Measurements from ENCODE around the gene RNF17. TPM values are rescaled to one million over a fixed set of nuclear protein-coding genes. Genes with fewer than 3 reads are reported as not detected.

Gene RNF17, protein sequence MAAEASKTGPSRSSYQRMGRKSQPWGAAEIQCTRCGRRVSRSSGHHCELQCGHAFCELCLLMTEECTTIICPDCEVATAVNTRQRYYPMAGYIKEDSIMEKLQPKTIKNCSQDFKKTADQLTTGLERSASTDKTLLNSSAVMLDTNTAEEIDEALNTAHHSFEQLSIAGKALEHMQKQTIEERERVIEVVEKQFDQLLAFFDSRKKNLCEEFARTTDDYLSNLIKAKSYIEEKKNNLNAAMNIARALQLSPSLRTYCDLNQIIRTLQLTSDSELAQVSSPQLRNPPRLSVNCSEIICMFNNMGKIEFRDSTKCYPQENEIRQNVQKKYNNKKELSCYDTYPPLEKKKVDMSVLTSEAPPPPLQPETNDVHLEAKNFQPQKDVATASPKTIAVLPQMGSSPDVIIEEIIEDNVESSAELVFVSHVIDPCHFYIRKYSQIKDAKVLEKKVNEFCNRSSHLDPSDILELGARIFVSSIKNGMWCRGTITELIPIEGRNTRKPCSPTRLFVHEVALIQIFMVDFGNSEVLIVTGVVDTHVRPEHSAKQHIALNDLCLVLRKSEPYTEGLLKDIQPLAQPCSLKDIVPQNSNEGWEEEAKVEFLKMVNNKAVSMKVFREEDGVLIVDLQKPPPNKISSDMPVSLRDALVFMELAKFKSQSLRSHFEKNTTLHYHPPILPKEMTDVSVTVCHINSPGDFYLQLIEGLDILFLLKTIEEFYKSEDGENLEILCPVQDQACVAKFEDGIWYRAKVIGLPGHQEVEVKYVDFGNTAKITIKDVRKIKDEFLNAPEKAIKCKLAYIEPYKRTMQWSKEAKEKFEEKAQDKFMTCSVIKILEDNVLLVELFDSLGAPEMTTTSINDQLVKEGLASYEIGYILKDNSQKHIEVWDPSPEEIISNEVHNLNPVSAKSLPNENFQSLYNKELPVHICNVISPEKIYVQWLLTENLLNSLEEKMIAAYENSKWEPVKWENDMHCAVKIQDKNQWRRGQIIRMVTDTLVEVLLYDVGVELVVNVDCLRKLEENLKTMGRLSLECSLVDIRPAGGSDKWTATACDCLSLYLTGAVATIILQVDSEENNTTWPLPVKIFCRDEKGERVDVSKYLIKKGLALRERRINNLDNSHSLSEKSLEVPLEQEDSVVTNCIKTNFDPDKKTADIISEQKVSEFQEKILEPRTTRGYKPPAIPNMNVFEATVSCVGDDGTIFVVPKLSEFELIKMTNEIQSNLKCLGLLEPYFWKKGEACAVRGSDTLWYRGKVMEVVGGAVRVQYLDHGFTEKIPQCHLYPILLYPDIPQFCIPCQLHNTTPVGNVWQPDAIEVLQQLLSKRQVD (N-terminal part only)
- not detected for polyA plus RNA-seq (2013, experiment 1 of 2)
- polyA plus RNA-seq (2013, experiment 2 of 2): not detected

DNA sequence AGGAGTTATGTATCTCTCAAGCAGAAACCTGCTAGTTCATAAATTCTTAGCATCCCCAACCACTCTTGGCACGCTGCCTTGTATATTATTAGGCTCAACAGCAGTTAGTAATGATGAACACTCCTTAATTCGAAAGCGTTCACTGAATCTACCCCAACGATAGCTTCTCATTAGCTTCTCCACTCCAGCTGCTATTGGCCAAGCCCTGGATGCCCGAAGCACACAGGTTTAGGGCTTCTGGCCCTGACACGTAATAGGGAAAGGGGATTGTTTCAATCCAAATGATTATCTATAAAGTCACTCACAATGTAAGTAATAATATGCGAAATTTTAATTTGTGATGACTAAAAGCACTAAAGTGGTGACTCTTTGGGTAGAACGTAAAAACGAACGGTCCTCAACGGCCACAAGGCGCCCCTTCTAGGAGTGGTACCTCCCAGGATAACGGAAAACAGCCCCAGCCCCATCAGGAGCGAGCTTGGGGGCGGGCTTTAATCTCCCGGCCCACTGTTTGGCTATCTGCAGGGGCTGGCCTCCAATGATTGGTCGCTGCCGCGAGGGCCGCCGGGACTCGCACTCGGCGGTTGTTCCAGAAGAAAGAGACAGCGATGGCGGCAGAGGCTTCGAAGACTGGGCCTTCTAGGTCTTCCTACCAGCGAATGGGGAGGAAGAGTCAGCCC lies at the start of gene RNF17:
Gene RNF17 (plus strand): TSS at position 574 of the 680 bp plus-strand sequence. CDS start 35 bp downstream, at position 609.
- no peak for DNase-seq
- H3K9ac ChIP-seq (ENCODE audit: low read length): no peak within 1 kb of the TSS
- no peak within 1 kb of the TSS for H3K4me2 ChIP-seq (ENCODE audit: low read length)
- no peaks in the 10 kb centered on the region for H3K27me3 ChIP-seq (ENCODE audit: insufficient read depth, low read length, poor library complexity)
- no peak within 1 kb of the TSS for H4K8ac ChIP-seq (ENCODE audit: low read depth, low read length)
- H3K56ac ChIP-seq (ENCODE audit: low read length): no peak within 1 kb of the TSS
- no peak within 1 kb of the TSS for H3K23ac ChIP-seq (ENCODE audit: low read length)
- H2BK15ac ChIP-seq (replicated peaks; ENCODE audit: low read depth): no peak within 1 kb of the TSS
- no peaks in the 10 kb centered on the region for H3K4me1 ChIP-seq (ENCODE audit: control insufficient read depth, low read depth, low read length)
- H4K5ac ChIP-seq (ENCODE audit: low read length): no peak within 1 kb of the TSS
- no peak within 1 kb of the TSS for H3K18ac ChIP-seq (ENCODE audit: low read length)
- H3K36me3 ChIP-seq (ENCODE audit: control insufficient read depth, insufficient read depth, low read length): no peaks in the 10 kb centered on the region
- no peak within 1 kb of the TSS for H2BK5ac ChIP-seq (ENCODE audit: low read length)
- H3K4me3 ChIP-seq (ENCODE audit: low read length): no peak within 1 kb of the TSS
- no peak within 1 kb of the TSS for H2AK5ac ChIP-seq (ENCODE audit: low read length)
- H3K79me1 ChIP-seq (ENCODE audit: low read length): no peaks in the 10 kb centered on the region
- no peaks in the 10 kb centered on the region for H3K79me2 ChIP-seq (ENCODE audit: control insufficient read depth, insufficient read depth, low read length)
- no peak within 1 kb of the TSS for H2BK120ac ChIP-seq (ENCODE audit: low read depth, low read length)
- H3K4ac ChIP-seq (ENCODE audit: low read depth, low read length): no peak within 1 kb of the TSS
- no CpG with 5 or more reads among the region's 28 CpGs for WGBS (ENCODE audit: extremely low coverage, insufficient coverage, low lambda C conversion rate)
- H3K27ac ChIP-seq (ENCODE audit: low read depth, low read length): no peak within 1 kb of the TSS

DNA sequence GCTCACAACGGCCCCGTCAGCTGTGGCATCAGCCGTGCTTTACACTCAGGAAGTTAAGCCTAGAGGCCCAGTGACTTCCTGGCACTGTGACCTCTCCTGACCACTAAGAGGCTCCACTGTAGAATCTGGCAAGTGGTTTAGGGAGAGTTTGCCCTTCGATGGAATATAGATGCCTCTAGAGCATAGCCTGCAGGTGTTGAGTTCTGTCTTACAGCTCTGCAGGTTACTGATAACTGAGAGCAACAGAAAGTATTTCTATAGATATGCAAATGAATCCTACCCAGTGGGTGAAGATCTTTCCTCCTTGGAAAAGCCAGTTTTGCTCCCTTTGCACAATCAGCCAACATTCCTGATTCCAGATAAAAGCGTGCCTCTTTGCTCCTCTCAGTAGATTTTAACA lies 48.0 kb upstream of the RNF17 start:
- Histone ChIP-seq H3K79me2 (ENCODE audit: control insufficient read depth, insufficient read depth, low read length) (no peaks in the 10 kb centered on the region), H4K5ac (ENCODE audit: low read length) (no peak overlapping the region), H3K18ac (ENCODE audit: low read length) (no peak overlapping the region), H2BK5ac (ENCODE audit: low read length) (no peak overlapping the region), H3K4me2 (ENCODE audit: low read length) (no peak overlapping the region), H4K8ac (ENCODE audit: low read depth, low read length) (no peak overlapping the region), H3K27ac (ENCODE audit: low read depth, low read length) (peak overlapping the region; percentile 95), H3K9ac (ENCODE audit: low read length) (no peak overlapping the region), H3K27me3 (ENCODE audit: insufficient read depth, low read length, poor library complexity) (no peaks in the 10 kb centered on the region), H3K4ac (ENCODE audit: low read depth, low read length) (no peak overlapping the region), H3K36me3 (ENCODE audit: control insufficient read depth, insufficient read depth, low read length) (peaks cover 2% of the 10 kb centered on the region), H3K4me3 (ENCODE audit: low read length) (no peak overlapping the region), H3K56ac (ENCODE audit: low read length) (no peak overlapping the region), H2AK5ac (ENCODE audit: low read length) (no peak overlapping the region), H3K23ac (ENCODE audit: low read length) (no peak overlapping the region), H3K4me1 (ENCODE audit: control insufficient read depth, low read depth, low read length) (peaks cover 5% of the 10 kb centered on the region), H3K79me1 (ENCODE audit: low read length) (no peaks in the 10 kb centered on the region), H2BK15ac (replicated peaks; ENCODE audit: low read depth) (no peak overlapping the region), H2BK120ac (ENCODE audit: low read depth, low read length) (no peak overlapping the region)
- WGBS (ENCODE audit: extremely low coverage, insufficient coverage, low lambda C conversion rate): no CpG with 5 or more reads among the region's 5 CpGs
- DNase-seq: peak; percentile 97

DNA sequence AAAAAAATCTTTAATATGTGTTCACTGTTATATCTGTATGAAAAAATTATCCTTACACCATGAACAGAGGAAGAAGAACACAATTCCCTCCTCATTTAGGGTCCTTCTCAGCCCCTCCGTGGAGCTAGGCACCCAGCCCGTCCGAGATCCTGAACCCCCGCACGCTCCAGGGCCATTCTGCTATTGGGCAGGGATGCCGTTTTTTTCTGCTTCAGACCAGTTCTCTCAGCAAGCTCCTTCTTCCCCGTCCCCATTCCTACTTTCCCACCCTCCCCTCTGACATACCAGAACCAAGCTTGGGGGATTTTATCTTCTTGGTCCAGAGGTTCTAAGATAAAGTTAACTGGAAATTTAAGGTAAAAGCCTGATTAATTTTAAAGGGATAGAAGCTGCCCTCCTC lies 47.5 kb upstream of the RNF17 start:
- H4K8ac ChIP-seq (ENCODE audit: low read depth, low read length): no peak overlapping the region
- H3K4ac ChIP-seq (ENCODE audit: low read depth, low read length): no peak overlapping the region
- no peak overlapping the region for H2BK5ac ChIP-seq (ENCODE audit: low read length)
- peak overlapping the region; percentile 49 for H3K56ac ChIP-seq (ENCODE audit: low read length)
- H2AK5ac ChIP-seq (ENCODE audit: low read length): no peak overlapping the region
- no peaks in the 10 kb centered on the region for H3K79me2 ChIP-seq (ENCODE audit: control insufficient read depth, insufficient read depth, low read length)
- no peaks in the 10 kb centered on the region for H3K27me3 ChIP-seq (ENCODE audit: insufficient read depth, low read length, poor library complexity)
- H2BK120ac ChIP-seq (ENCODE audit: low read depth, low read length): no peak overlapping the region
- peaks cover 5% of the 10 kb centered on the region for H3K4me1 ChIP-seq (ENCODE audit: control insufficient read depth, low read depth, low read length)
- H3K23ac ChIP-seq (ENCODE audit: low read length): no peak overlapping the region
- H3K4me2 ChIP-seq (ENCODE audit: low read length): no peak overlapping the region
- H3K27ac ChIP-seq (ENCODE audit: low read depth, low read length): peak overlapping the region; percentile 95
- H3K79me1 ChIP-seq (ENCODE audit: low read length): no peaks in the 10 kb centered on the region
- H3K18ac ChIP-seq (ENCODE audit: low read length): no peak overlapping the region
- no peak overlapping the region for H2BK15ac ChIP-seq (replicated peaks; ENCODE audit: low read depth)
- no peak overlapping the region for H3K4me3 ChIP-seq (ENCODE audit: low read length)
- no peak overlapping the region for H4K5ac ChIP-seq (ENCODE audit: low read length)
- no peak overlapping the region for H3K9ac ChIP-seq (ENCODE audit: low read length)
- peak; percentile 83 for DNase-seq
- no peaks in the 10 kb centered on the region for H3K36me3 ChIP-seq (ENCODE audit: control insufficient read depth, insufficient read depth, low read length)
- WGBS (ENCODE audit: extremely low coverage, insufficient coverage, low lambda C conversion rate): no CpG with 5 or more reads among the region's 7 CpGs

DNA sequence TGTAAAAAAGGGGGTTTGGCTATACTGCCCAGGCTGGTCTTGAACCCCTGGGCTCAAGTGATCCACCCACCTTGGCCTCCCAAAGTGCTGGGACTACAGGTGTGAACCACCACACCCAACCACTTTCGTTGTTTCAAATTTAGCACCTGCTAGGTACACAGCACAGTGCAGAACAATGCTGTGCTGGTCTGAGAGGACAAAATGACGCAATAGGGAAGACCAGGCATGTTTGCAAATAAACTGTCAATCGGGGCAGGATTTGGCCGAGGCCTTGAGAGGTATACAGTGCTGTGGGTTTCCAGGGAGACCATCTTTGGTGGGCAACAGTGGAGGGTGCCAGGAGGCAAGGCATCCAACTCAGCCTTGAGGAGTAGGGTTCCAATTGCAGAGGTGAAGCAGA lies 46.8 kb upstream of the RNF17 start:
- Histone ChIP-seq H3K4me1 (ENCODE audit: control insufficient read depth, low read depth, low read length) (peaks cover 5% of the 10 kb centered on the region), H3K36me3 (ENCODE audit: control insufficient read depth, insufficient read depth, low read length) (no peaks in the 10 kb centered on the region), H3K23ac (ENCODE audit: low read length) (no peak overlapping the region), H3K79me2 (ENCODE audit: control insufficient read depth, insufficient read depth, low read length) (no peaks in the 10 kb centered on the region), H3K4me3 (ENCODE audit: low read length) (no peak overlapping the region), H2BK15ac (replicated peaks; ENCODE audit: low read depth) (no peak overlapping the region), H3K18ac (ENCODE audit: low read length) (no peak overlapping the region), H3K79me1 (ENCODE audit: low read length) (no peaks in the 10 kb centered on the region), H3K56ac (ENCODE audit: low read length) (no peak overlapping the region), H2BK5ac (ENCODE audit: low read length) (no peak overlapping the region), H3K4ac (ENCODE audit: low read depth, low read length) (no peak overlapping the region), H4K5ac (ENCODE audit: low read length) (no peak overlapping the region), H2BK120ac (ENCODE audit: low read depth, low read length) (no peak overlapping the region), H3K27ac (ENCODE audit: low read depth, low read length) (no peak overlapping the region), H3K27me3 (ENCODE audit: insufficient read depth, low read length, poor library complexity) (no peaks in the 10 kb centered on the region), H3K4me2 (ENCODE audit: low read length) (no peak overlapping the region), H3K9ac (ENCODE audit: low read length) (no peak overlapping the region), H2AK5ac (ENCODE audit: low read length) (peak overlapping the region; percentile 41), H4K8ac (ENCODE audit: low read depth, low read length) (no peak overlapping the region)
- no CpG with 5 or more reads among the region's 4 CpGs for WGBS (ENCODE audit: extremely low coverage, insufficient coverage, low lambda C conversion rate)
- no peak for DNase-seq
